Upper lobe of left lung (tissue), 4 donors: ENCODE measurements around the gene SIKE1.

Experiments
- EP300 ChIP-seq, 4 donors: sonication (generic); formaldehyde crosslinking; IDR thresholded peaks; one replicate each; pipeline ENCODE4 v1.5.1; 2017; ENCODE audit warnings: antibody characterized with exemption in 4 of 4, control low read depth in 2 of 4
- TF ChIP-seq, protein P1 (sequence below), 6 experiments: fragments of 450-650 bp in 4 of 6; fragments of 200-600 bp in 2 of 6; sonication (generic) in 2 of 6; IDR thresholded peaks; one replicate each; pipeline ENCODE4 v1.5.1; 2016 to 2019; ENCODE audit warnings: antibody characterized with exemption in 6 of 6

GRCh38 chr1:114758256-114758832, 22.1 kb downstream of the SIKE1 start:
- TF ChIP-seq EP300 (IDR thresholded peaks at IDR 0.05), result no peak
- TF ChIP-seq, protein P1, sequence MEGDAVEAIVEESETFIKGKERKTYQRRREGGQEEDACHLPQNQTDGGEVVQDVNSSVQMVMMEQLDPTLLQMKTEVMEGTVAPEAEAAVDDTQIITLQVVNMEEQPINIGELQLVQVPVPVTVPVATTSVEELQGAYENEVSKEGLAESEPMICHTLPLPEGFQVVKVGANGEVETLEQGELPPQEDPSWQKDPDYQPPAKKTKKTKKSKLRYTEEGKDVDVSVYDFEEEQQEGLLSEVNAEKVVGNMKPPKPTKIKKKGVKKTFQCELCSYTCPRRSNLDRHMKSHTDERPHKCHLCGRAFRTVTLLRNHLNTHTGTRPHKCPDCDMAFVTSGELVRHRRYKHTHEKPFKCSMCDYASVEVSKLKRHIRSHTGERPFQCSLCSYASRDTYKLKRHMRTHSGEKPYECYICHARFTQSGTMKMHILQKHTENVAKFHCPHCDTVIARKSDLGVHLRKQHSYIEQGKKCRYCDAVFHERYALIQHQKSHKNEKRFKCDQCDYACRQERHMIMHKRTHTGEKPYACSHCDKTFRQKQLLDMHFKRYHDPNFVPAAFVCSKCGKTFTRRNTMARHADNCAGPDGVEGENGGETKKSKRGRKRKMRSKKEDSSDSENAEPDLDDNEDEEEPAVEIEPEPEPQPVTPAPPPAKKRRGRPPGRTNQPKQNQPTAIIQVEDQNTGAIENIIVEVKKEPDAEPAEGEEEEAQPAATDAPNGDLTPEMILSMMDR (IDR thresholded peaks at IDR 0.05), result no peak
